Sigmoid colon (tissue), 7 donors: ENCODE measurements around the gene PSORS1C1. TPM values are rescaled to one million over a fixed set of nuclear protein-coding genes. Genes with fewer than 3 reads are reported as not detected.

Source experiments
- DNase-seq: peaks from one replicate; pipeline ENCODE4 v3.0.0-alpha.2; 2019
- H3K27ac ChIP-seq, 4 donors: fragments of 200-600 bp; sonication (generic); one replicate each; pipeline ENCODE4 v1.5.1; 2016 to 2019; ENCODE audit warnings: mild to moderate bottlenecking in 1 of 4
- H3K27me3 ChIP-seq, 3 donors: fragments of 200-600 bp; sonication (generic); one replicate each; pipeline ENCODE4 v1.5.1; 2019; ENCODE audit warnings: mild to moderate bottlenecking in 1 of 3
- H3K36me3 ChIP-seq, 4 donors: fragments of 200-600 bp; sonication (generic); one replicate each; pipeline ENCODE4 v1.5.1; 2016 to 2019
- H3K4me1 ChIP-seq, 4 donors: fragments of 200-600 bp; sonication (generic); one replicate each; pipeline ENCODE4 v1.5.1; 2017 to 2019
- H3K4me3 ChIP-seq, 4 donors: fragments of 200-600 bp; sonication (generic); one replicate each; pipeline ENCODE4 v1.5.1; 2017 to 2019; ENCODE audit warnings: mild to moderate bottlenecking in 2 of 4, moderate library complexity in 1 of 4
- H3K9me3 ChIP-seq, 4 donors: fragments of 200-600 bp in 3 of 4; sonication (generic) in 3 of 4; one replicate each; pipeline versions ENCODE4 v1.5.1 to v1.6.1; 2013 to 2019
- EP300 ChIP-seq, 4 donors: sonication (generic); formaldehyde crosslinking; IDR thresholded peaks; one replicate each; pipeline ENCODE4 v1.6.1; 2017; ENCODE audit warnings: antibody characterized with exemption in 4 of 4
- POLR2A ChIP-seq, 2 donors: fragments of 450-650 bp; IDR thresholded peaks; one replicate each; pipeline ENCODE4 v1.6.1; 2016; ENCODE audit warnings: antibody characterized with exemption in 2 of 2, mild to moderate bottlenecking in 2 of 2, moderate library complexity in 2 of 2
- POLR2AphosphoS5 ChIP-seq, 4 donors: sonication (generic); formaldehyde crosslinking; IDR thresholded peaks; one replicate each; pipeline ENCODE4 v1.6.1; 2017; ENCODE audit warnings: antibody characterized with exemption in 4 of 4
- WGBS, 2 donors: extraction: QIAGEN DNeasy Blood & Tissue Kit; methylation state at CpG; one replicate each; pipeline ENCODE4 v1.1.7; 2013; 5-methylcytosine and 5-hydroxymethylcytosine counted together
- intact Hi-C: fragments of 100-400 bp; cut with DNase I; formaldehyde crosslinking; loops from one replicate; pipeline ENCODE4 v1.15.1; 2023
- polyA plus RNA-seq, 3 donors: library from polyadenylated mRNA; stranded (reverse); fragments of 200-250 nt; gene quantifications; one replicate each; pipeline ENCODE4 v1.2.3, GENCODE V29; 2013
- total RNA-seq, 4 donors: library from RNA; depleted of rRNA; stranded (reverse); fragments of >200 nt; gene quantifications; one replicate each; pipeline ENCODE4 v1.1.0, GENCODE V29; 2016
- TF ChIP-seq, protein P1 (sequence below), 4 experiments: fragments of 450-650 bp in 3 of 4; fragments of 200-600 bp in 1 of 4; IDR thresholded peaks; one replicate each; pipeline ENCODE4 v1.5.1; 2016 to 2019; ENCODE audit warnings: antibody characterized with exemption in 4 of 4, mild to moderate bottlenecking in 3 of 4, moderate library complexity in 2 of 4
- donor health status: healthy with polysubstance abuse.
- donor health status: Bipolar disorder and iron deficiency.
- donor health status: healthy.

The PSORS1C1 gene
- total and polyA plus RNA-seq, 7 donors, result 0.49 to 33.3 (median 2.7) TPM

DNA sequence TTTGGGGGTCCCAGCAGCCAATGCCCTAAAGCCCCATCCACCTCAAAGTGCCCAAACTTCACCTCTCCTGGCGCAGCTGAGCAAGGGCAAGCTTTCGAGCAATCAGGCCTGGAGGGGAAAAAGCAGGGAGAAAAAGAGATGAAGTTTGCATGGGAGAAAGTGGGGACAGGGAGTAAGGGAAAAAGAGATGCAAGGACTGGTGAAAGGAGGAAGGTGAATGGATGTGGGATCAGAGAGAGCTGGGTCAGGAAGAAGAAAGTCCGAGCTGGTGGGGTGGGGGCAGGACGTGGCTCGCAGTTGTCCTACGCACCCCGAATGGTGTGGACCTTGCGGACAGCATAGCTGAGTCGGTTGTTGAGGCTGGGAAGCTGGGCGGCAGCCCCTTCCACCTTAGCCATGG, 30.8 kb downstream of the PSORS1C1 start:
- Histone ChIP-seq H3K4me1 (peaks cover 0 to 12% (median 4%) of the 10 kb centered on the region in 4 donors), H3K9me3 (no peaks in the 10 kb centered on the region), H3K4me3 (no peak overlapping the region), H3K27me3 (no peaks in the 10 kb centered on the region), H3K27ac (no peak overlapping the region), H3K36me3 (peaks cover 0 to 21% (median 4%) of the 10 kb centered on the region in 4 donors)
- DNase-seq, result no peak
- TF ChIP-seq POLR2A (IDR thresholded peaks at IDR 0.05), result no peak
- no peak for TF ChIP-seq POLR2AphosphoS5 (IDR thresholded peaks at IDR 0.05)
- no peak for TF ChIP-seq EP300 (IDR thresholded peaks at IDR 0.05)
- TF ChIP-seq, protein P1, sequence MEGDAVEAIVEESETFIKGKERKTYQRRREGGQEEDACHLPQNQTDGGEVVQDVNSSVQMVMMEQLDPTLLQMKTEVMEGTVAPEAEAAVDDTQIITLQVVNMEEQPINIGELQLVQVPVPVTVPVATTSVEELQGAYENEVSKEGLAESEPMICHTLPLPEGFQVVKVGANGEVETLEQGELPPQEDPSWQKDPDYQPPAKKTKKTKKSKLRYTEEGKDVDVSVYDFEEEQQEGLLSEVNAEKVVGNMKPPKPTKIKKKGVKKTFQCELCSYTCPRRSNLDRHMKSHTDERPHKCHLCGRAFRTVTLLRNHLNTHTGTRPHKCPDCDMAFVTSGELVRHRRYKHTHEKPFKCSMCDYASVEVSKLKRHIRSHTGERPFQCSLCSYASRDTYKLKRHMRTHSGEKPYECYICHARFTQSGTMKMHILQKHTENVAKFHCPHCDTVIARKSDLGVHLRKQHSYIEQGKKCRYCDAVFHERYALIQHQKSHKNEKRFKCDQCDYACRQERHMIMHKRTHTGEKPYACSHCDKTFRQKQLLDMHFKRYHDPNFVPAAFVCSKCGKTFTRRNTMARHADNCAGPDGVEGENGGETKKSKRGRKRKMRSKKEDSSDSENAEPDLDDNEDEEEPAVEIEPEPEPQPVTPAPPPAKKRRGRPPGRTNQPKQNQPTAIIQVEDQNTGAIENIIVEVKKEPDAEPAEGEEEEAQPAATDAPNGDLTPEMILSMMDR (IDR thresholded peaks at IDR 0.05), result no peak
- intact Hi-C loops, result no loop called here
- 83 to 92% methylated on average over 10 of the region's 10 CpGs for whole genome bisulfite sequencing, 2 donors

- Histone ChIP-seq H3K27ac (no peak overlapping the region), H3K27me3 (no peaks in the 10 kb centered on the region), H3K9me3 (no peaks in the 10 kb centered on the region), H3K4me1 (no peaks in the 10 kb centered on the region), H3K4me3 (no peak overlapping the region), H3K36me3 (peaks cover 0 to 39% (median 2%) of the 10 kb centered on the region in 4 donors)
- DNase-seq, result no peak
- intact Hi-C loops, result no loop called here
- TF ChIP-seq POLR2AphosphoS5 (IDR thresholded peaks at IDR 0.05) (no peak), EP300 (IDR thresholded peaks at IDR 0.05) (no peak), POLR2A (IDR thresholded peaks at IDR 0.05) (no peak)
- TF ChIP-seq, protein P1 (IDR thresholded peaks at IDR 0.05), result no peak
- WGBS, 2 donors, result 81 to 93% methylated on average over 6 of the region's 6 CpGs
Observed at GRCh38 chr6:31149827-31150447, 35.3 kb downstream of the PSORS1C1 start.

DNA sequence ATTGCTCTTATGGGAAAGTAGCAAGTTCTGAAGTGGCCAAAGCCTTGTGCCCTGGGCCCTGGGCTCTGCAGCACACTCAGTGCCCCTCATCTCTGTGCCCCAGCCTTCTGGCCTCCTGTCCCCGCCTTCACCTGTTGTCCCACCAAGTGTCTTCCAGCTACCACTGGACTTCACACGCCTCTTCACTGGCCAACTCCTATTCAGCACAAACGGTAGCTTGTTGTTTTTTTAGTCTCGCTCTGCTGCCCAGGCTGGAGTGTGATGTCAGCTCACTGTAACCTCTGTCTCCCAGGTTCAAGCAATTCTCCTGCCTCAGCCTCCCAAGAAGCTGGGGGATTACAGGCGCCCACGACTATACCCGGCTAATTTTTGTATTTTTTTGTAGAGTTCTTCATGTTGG, 38.2 kb downstream of the PSORS1C1 start:
- no peak for DNase-seq
- 88 to 95% methylated on average over 7 of the region's 7 CpGs for WGBS, 2 donors
- Histone ChIP-seq H3K4me1 (peaks cover 0 to 12% (median 7%) of the 10 kb centered on the region in 4 donors), H3K4me3 (no peak overlapping the region), H3K27ac (no peak overlapping the region), H3K9me3 (no peaks in the 10 kb centered on the region), H3K27me3 (no peaks in the 10 kb centered on the region), H3K36me3 (peaks cover 0 to 37% (median 2%) of the 10 kb centered on the region in 4 donors)
- intact Hi-C loops, result no loop called here
- TF ChIP-seq POLR2A (IDR thresholded peaks at IDR 0.05) (no peak), POLR2AphosphoS5 (IDR thresholded peaks at IDR 0.05) (no peak), EP300 (IDR thresholded peaks at IDR 0.05) (no peak)
- TF ChIP-seq, protein P1 (IDR thresholded peaks at IDR 0.05), result no peak

DNA sequence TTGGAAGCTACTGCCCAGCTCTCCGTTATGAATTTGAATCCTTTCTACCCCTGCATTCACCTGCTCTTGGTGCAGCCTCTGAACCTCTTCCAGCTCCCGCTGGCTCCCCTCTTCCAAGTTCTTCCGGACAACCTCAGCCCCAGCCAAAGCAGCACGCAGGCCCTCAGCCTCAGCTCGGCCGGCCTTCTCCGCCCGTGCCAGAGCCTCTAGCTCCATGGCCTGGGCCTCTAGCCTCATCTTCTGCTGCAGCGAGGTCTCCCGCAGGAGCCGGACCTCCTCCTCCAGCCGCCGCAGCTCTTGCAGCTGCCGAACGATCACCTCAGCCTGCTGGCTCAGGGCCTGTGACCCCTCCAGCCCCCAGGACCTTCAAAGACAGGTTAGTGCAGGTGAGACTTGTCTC, 39.8 kb downstream of the PSORS1C1 start:
- TF ChIP-seq, protein P1 (IDR thresholded peaks at IDR 0.05), result no peak
- TF ChIP-seq POLR2AphosphoS5 (IDR thresholded peaks at IDR 0.05) (no peak), EP300 (IDR thresholded peaks at IDR 0.05) (no peak), POLR2A (IDR thresholded peaks at IDR 0.05) (no peak)
- H3K27ac ChIP-seq, result no peak overlapping the region
- intact Hi-C loops, result no loop called here
- no peaks in the 10 kb centered on the region for H3K9me3 ChIP-seq
- 85 to 98% methylated on average over 15 of the region's 15 CpGs for WGBS, 2 donors
- H3K27me3 ChIP-seq, result no peaks in the 10 kb centered on the region
- H3K36me3 ChIP-seq, result peaks cover 0 to 34% (median 2%) of the 10 kb centered on the region in 4 donors
- no peak for DNase-seq
- peaks cover 0 to 22% (median 15%) of the 10 kb centered on the region in 4 donors for H3K4me1 ChIP-seq
- H3K4me3 ChIP-seq, result no peak overlapping the region
